ENCODE measurements around the gene SYPL2.
"Not testable (repeated sequence)": the region's sequence is repeated elsewhere in the genome, so short reads cannot be mapped to it uniquely, and the experiment has no call there.

The SYPL2 gene

GRCh38 chr1:109468903-109469302 lies 2.6 kb downstream of the SYPL2 start:
- Histone ChIP-seq H3K4me1 (ENCODE audit: insufficient read depth, low read length, poor library complexity, severe bottlenecking) (peaks cover 2% of the 10 kb centered on the region), H3K9me2 (replicated peaks; ENCODE audit: low read depth, low read length) (no peaks in the 10 kb centered on the region), H3K79me2 (ENCODE audit: insufficient read depth, low read length) (no peaks in the 10 kb centered on the region), H2AFZ (ENCODE audit: low read length) (no peak overlapping the region; the same call in 1 of the 2 replicates), H3K4me2 (ENCODE audit: low read depth, low read length, poor library complexity, severe bottlenecking) (no peak overlapping the region), H3K9ac (ENCODE audit: low read depth, low read length, poor library complexity, severe bottlenecking) (no peak overlapping the region), H3K36me3 (ENCODE audit: insufficient read depth, low read length) (no peaks in the 10 kb centered on the region), H4K20me1 (ENCODE audit: insufficient read depth, low read length, poor library complexity, severe bottlenecking) (no peaks in the 10 kb centered on the region), H3K4me3 (ENCODE audit: low read length, poor library complexity, severe bottlenecking) (no peak overlapping the region), H3K9me3 (ENCODE audit: insufficient read depth, low read depth, low read length) (no peaks in the 10 kb centered on the region), H3K27me3 (ENCODE audit: insufficient read depth, low read length, poor library complexity, severe bottlenecking) (no peaks in the 10 kb centered on the region), H3F3A (ENCODE audit: low read depth) (no peaks in the 10 kb centered on the region)
- no peak for TF ChIP-seq CTCF (conservative IDR thresholded peaks at IDR 0.05; ENCODE audit: low read length)

GRCh38 chr1:109470245-109470644 lies 3.9 kb downstream of the SYPL2 start:
- Histone ChIP-seq H3K27me3 (ENCODE audit: insufficient read depth, low read length, poor library complexity, severe bottlenecking) (no peaks in the 10 kb centered on the region), H3F3A (ENCODE audit: low read depth) (no peaks in the 10 kb centered on the region), H3K4me2 (ENCODE audit: low read depth, low read length, poor library complexity, severe bottlenecking) (no peak overlapping the region), H3K4me3 (ENCODE audit: low read length, poor library complexity, severe bottlenecking) (no peak overlapping the region), H3K9me3 (ENCODE audit: insufficient read depth, low read depth, low read length) (no peaks in the 10 kb centered on the region), H3K79me2 (ENCODE audit: insufficient read depth, low read length) (no peaks in the 10 kb centered on the region), H3K36me3 (ENCODE audit: insufficient read depth, low read length) (no peaks in the 10 kb centered on the region), H3K4me1 (ENCODE audit: insufficient read depth, low read length, poor library complexity, severe bottlenecking) (peaks cover 2% of the 10 kb centered on the region), H4K20me1 (ENCODE audit: insufficient read depth, low read length, poor library complexity, severe bottlenecking) (no peaks in the 10 kb centered on the region), H2AFZ (ENCODE audit: low read length) (no peak overlapping the region), H3K9me2 (replicated peaks; ENCODE audit: low read depth, low read length) (no peaks in the 10 kb centered on the region), H3K9ac (ENCODE audit: low read depth, low read length, poor library complexity, severe bottlenecking) (no peak overlapping the region)
- no peak for TF ChIP-seq EZH2phosphoT487 (IDR thresholded peaks at IDR 0.05; ENCODE audit: borderline replicate concordance)
- no peak for TF ChIP-seq CTCF (conservative IDR thresholded peaks at IDR 0.05; ENCODE audit: low read length)

DNA sequence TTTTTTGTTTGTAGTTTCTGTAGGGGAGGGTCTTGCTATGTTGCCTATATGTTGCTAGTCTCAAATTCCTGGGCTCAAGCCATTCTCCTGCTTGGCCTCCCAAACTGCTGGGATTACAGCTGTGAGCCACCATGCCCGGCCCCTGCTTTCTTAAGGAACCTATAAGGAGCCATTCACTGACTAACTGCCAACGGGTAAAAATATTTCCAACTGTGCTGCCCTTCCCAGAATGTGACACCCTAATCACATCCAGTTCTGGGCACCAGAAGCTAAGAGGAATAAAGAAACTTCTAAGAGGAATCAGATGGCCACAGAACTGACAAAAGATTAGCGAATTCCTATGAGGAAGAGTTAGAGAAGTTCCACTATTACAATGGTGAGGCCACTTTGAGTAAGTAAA lies 6.4 kb downstream of the SYPL2 start:
- no peaks in the 10 kb centered on the region for H3K9me3 ChIP-seq (ENCODE audit: insufficient read depth, low read depth, low read length)
- no peaks in the 10 kb centered on the region for H4K20me1 ChIP-seq (ENCODE audit: insufficient read depth, low read length, poor library complexity, severe bottlenecking)
- peaks cover 6% of the 10 kb centered on the region for H3K4me1 ChIP-seq (ENCODE audit: insufficient read depth, low read length, poor library complexity, severe bottlenecking)
- TF ChIP-seq CTCF (conservative IDR thresholded peaks at IDR 0.05; ENCODE audit: low read length) (no peak), EZH2phosphoT487 (IDR thresholded peaks at IDR 0.05; ENCODE audit: borderline replicate concordance) (no peak)
- H3K36me3 ChIP-seq (ENCODE audit: insufficient read depth, low read length): no peaks in the 10 kb centered on the region
- H3K4me3 ChIP-seq (ENCODE audit: low read length, poor library complexity, severe bottlenecking): no peak overlapping the region
- no peaks in the 10 kb centered on the region for H3K79me2 ChIP-seq (ENCODE audit: insufficient read depth, low read length)
- no peaks in the 10 kb centered on the region for H3F3A ChIP-seq (ENCODE audit: low read depth)
- no peak overlapping the region for H3K4me2 ChIP-seq (ENCODE audit: low read depth, low read length, poor library complexity, severe bottlenecking)
- H3K9me2 ChIP-seq (replicated peaks; ENCODE audit: low read depth, low read length): no peaks in the 10 kb centered on the region
- no peak overlapping the region for H2AFZ ChIP-seq (ENCODE audit: low read length)
- no peak overlapping the region for H3K9ac ChIP-seq (ENCODE audit: low read depth, low read length, poor library complexity, severe bottlenecking)
- no peaks in the 10 kb centered on the region for H3K27me3 ChIP-seq (ENCODE audit: insufficient read depth, low read length, poor library complexity, severe bottlenecking)

DNA sequence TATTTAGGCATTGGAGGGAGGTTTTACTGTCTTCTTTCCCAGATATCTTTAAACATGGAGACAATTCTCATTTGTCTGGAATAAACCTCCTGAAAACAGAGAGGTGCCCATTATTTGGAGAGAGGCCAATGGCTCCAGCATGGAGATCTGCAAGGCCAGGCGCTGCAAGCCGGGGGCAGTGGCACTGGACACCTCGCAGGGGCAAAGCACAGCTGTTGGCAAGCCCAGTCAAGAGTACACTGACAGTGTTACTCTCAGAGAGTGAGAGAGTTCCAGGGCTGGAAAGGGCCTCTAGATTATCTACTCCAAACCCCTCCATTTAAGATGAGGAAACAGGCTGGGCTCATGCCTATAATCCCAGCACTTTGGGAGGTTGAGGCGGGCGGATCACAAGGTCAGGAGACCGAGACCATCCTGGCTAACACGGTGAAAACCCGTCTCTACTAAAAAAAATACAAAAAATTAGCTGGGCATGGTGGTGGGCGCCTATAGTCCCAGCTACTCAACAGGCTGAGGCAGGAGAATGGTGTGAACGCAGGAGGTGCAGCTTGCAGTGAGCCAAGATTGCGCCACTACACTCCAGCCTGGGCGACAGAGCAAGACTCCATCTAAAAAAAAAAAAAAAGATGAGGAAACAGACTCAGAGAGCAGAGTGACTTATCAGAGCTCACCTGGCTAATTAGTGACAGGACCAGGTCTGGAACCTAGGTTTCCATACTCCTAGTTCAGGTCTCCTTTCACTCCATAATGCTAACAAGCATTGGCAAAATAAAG lies 7.1 kb downstream of the SYPL2 start:
- not testable (repeated sequence) for H3K9me2 ChIP-seq (replicated peaks; ENCODE audit: low read depth, low read length); H3K9ac ChIP-seq (ENCODE audit: low read depth, low read length, poor library complexity, severe bottlenecking); H3K27me3 ChIP-seq (ENCODE audit: insufficient read depth, low read length, poor library complexity, severe bottlenecking); H2AFZ ChIP-seq (ENCODE audit: low read length); H3K9me3 ChIP-seq (ENCODE audit: insufficient read depth, low read depth, low read length); H3K79me2 ChIP-seq (ENCODE audit: insufficient read depth, low read length); H3F3A ChIP-seq (ENCODE audit: low read depth); H3K36me3 ChIP-seq (ENCODE audit: insufficient read depth, low read length); H3K4me2 ChIP-seq (ENCODE audit: low read depth, low read length, poor library complexity, severe bottlenecking); H4K20me1 ChIP-seq (ENCODE audit: insufficient read depth, low read length, poor library complexity, severe bottlenecking); H3K4me3 ChIP-seq (ENCODE audit: low read length, poor library complexity, severe bottlenecking)
- peaks cover 11% of the 10 kb centered on the region for H3K4me1 ChIP-seq (ENCODE audit: insufficient read depth, low read length, poor library complexity, severe bottlenecking)

All from Loucy (cell line).